Activated CD8-positive, alpha-beta T cell treated with anti-CD3 and anti-CD28 coated beads for 36 hours (primary cell): ENCODE results near the gene MCM6. TPM values are rescaled to one million over a fixed set of nuclear protein-coding genes. Genes with fewer than 3 reads are reported as not detected.

Source experiments
- ATAC-seq: fragments of 200-7000 bp; cut with Tn5 transposase; one replicate; pipeline ENCODE4 v1.10.0; 2021; ENCODE audit warnings: mild to moderate bottlenecking, moderate library complexity
- CTCF ChIA-PET: fragments of 350-600 bp; sonication (Branson Sonifier 250); formaldehyde crosslinking; loops from one replicate; lab custom pipeline; 2021; ENCODE audit warnings: antibody characterized with exemption; lab: Charles Lee
- POLR2A ChIA-PET: fragments of 350-600 bp; sonication (Branson Sonifier 250); formaldehyde crosslinking; loops from one replicate; lab custom pipeline; 2021; ENCODE audit warnings: antibody characterized with exemption; lab: Charles Lee
- DNase-seq: peaks from one replicate; pipeline ENCODE4 v3.0.0-alpha.2; 2020
- H3K27ac Mint-ChIP-seq: one replicate; pipeline ENCODE4 v1.8.0; 2021; ENCODE audit warnings: mild to moderate bottlenecking, mixed read lengths
- H3K27me3 Mint-ChIP-seq: one replicate; pipeline ENCODE4 v1.8.0; 2021; ENCODE audit warnings: mixed read lengths
- H3K36me3 Mint-ChIP-seq: one replicate; pipeline ENCODE4 v1.8.0; 2021; ENCODE audit warnings: low read depth, mixed read lengths
- H3K4me1 Mint-ChIP-seq: one replicate; pipeline ENCODE4 v1.8.0; 2021; ENCODE audit warnings: low read depth, mixed read lengths
- H3K4me3 Mint-ChIP-seq: one replicate; pipeline ENCODE4 v1.8.0; 2021; ENCODE audit warnings: mild to moderate bottlenecking, moderate library complexity, mixed read lengths
- H3K9me3 Mint-ChIP-seq: one replicate; pipeline ENCODE4 v1.8.0; 2021; ENCODE audit warnings: mixed read lengths
- CTCF ChIP-seq: fragments of 200-600 bp; IDR thresholded peaks from one replicate; pipeline ENCODE4 v1.8.0; 2022; ENCODE audit warnings: antibody characterized with exemption, mild to moderate bottlenecking
- intact Hi-C: fragments of 100-400 bp; cut with micrococcal nuclease; formaldehyde crosslinking; loops from one replicate; pipeline ENCODE4 v1.10.0; 2022
- total RNA-seq, 2 experiments: library from RNA; stranded (reverse); gene quantifications; one replicate each; pipeline ENCODE4 v1.2.3, GENCODE V29; 2021

MCM6 gene
- total RNA-seq, 2 experiments from 2014 or later = 229 to 234 TPM

- H3K27me3 Mint-ChIP-seq = no peaks in the 10 kb centered on the region
These were observed 27.2 kb downstream of the MCM6 start for GRCh38 chr2:135849087-135849486.

GRCh38 chr2:135845997-135846396 lies 30.2 kb downstream of the MCM6 start:
- TF ChIP-seq CTCF = no peak
- Mint-ChIP-seq H3K4me1 (peaks cover 12% of the 10 kb centered on the region), H3K9me3 (no peaks in the 10 kb centered on the region), H3K27ac (no peak overlapping the region), H3K27me3 (no peaks in the 10 kb centered on the region), H3K36me3 (peaks cover 70% of the 10 kb centered on the region), H3K4me3 (no peak overlapping the region)
- POLR2A ChIA-PET = interaction anchor here (1.3 kb wide), 1 partner anchor 24 kb away, joined by 3 read pairs; no protein-coding TSS in a partner anchor
- DNase-seq = no peak
- intact Hi-C loops = no loop called here
- no peak for ATAC-seq
- CTCF ChIA-PET = no interaction called here

More at GRCh38 chr2:135849087-135849486, 27.2 kb downstream of the MCM6 start:
- TF ChIP-seq CTCF = no peak
- CTCF ChIA-PET = interaction anchor here (0.9 to 1.4 kb wide), 3 partner anchors 8 to 13 kb away, joined by 3 to 4 read pairs (median 4); no protein-coding TSS in a partner anchor
- H3K4me3 Mint-ChIP-seq = no peak overlapping the region
- H3K27ac Mint-ChIP-seq = peak overlapping the region; percentile 10
- POLR2A ChIA-PET = no interaction called here
- no peaks in the 10 kb centered on the region for H3K9me3 Mint-ChIP-seq
- no peaks in the 10 kb centered on the region for H3K4me1 Mint-ChIP-seq
- ATAC-seq (no peak), DNase-seq (no peak)
- peaks cover 73% of the 10 kb centered on the region for H3K36me3 Mint-ChIP-seq
- intact Hi-C loops = no loop called here

GRCh38 chr2:135845257-135845656 lies 31.0 kb downstream of the MCM6 start:
- ATAC-seq = no peak
- no peak overlapping the region for H3K4me3 Mint-ChIP-seq
- intact Hi-C loops = no loop called here
- H3K9me3 Mint-ChIP-seq = no peaks in the 10 kb centered on the region
- ChIA-PET POLR2A (interaction anchor here (1.3 to 1.6 kb wide), 2 partner anchors 25 to 30 kb away, joined by 3 to 5 read pairs; no protein-coding TSS in a partner anchor), CTCF (no interaction called here)
- peaks cover 70% of the 10 kb centered on the region for H3K36me3 Mint-ChIP-seq
- no peak for DNase-seq
- no peak for TF ChIP-seq CTCF
- H3K4me1 Mint-ChIP-seq = peaks cover 19% of the 10 kb centered on the region
- H3K27me3 Mint-ChIP-seq = no peaks in the 10 kb centered on the region
- H3K27ac Mint-ChIP-seq = no peak overlapping the region

GRCh38 chr2:135844301-135844895 lies 31.8 kb downstream of the MCM6 start:
- intact Hi-C loops = no loop called here
- H3K9me3 Mint-ChIP-seq = no peaks in the 10 kb centered on the region
- TF ChIP-seq CTCF = no peak
- ATAC-seq (no peak), DNase-seq (no peak)
- peaks cover 24% of the 10 kb centered on the region for H3K4me1 Mint-ChIP-seq
- peaks cover 65% of the 10 kb centered on the region for H3K36me3 Mint-ChIP-seq
- POLR2A ChIA-PET = interaction anchor here (1.6 to 6.3 kb wide), 3 partner anchors 10 to 31 kb away, joined by 5 to 30 read pairs (median 5); no protein-coding TSS in a partner anchor
- CTCF ChIA-PET = interaction anchor here (1.4 kb wide), 1 partner anchor 18 kb away, joined by 3 read pairs; no protein-coding TSS in a partner anchor
- H3K27ac Mint-ChIP-seq = no peak overlapping the region
- no peak overlapping the region for H3K4me3 Mint-ChIP-seq
- H3K27me3 Mint-ChIP-seq = no peaks in the 10 kb centered on the region

- peaks cover 59% of the 10 kb centered on the region for H3K36me3 Mint-ChIP-seq
These were observed 32.6 kb downstream of the MCM6 start for GRCh38 chr2:135843671-135844070.

More at GRCh38 chr2:135843671-135844070, 32.6 kb downstream of the MCM6 start:
- intact Hi-C loops = no loop called here
- Mint-ChIP-seq H3K27ac (no peak overlapping the region), H3K4me1 (peaks cover 24% of the 10 kb centered on the region), H3K4me3 (no peak overlapping the region), H3K9me3 (no peaks in the 10 kb centered on the region), H3K27me3 (no peaks in the 10 kb centered on the region)
- ChIA-PET CTCF (interaction anchor here (1.4 to 1.6 kb wide), 2 partner anchors 18 to 45 kb away, joined by 3 to 11 read pairs; no protein-coding TSS in a partner anchor), POLR2A (interaction anchor here (1.0 to 6.3 kb wide), 4 partner anchors 10 to 32 kb away, joined by 3 to 30 read pairs (median 5); no protein-coding TSS in a partner anchor)
- ATAC-seq = no peak
- DNase-seq = no peak
- no peak for TF ChIP-seq CTCF
